GM19455 (cell line): ENCODE measurements around the gene CTSZ.
"Not testable (repeated sequence)": the region's sequence is repeated elsewhere in the genome, so short reads cannot be mapped to it uniquely, and the experiment has no call there.

Source experiments
- ATAC-seq: cut with Tn5 transposase; IDR thresholded peaks from one replicate; pipeline ENCODE4 v1.9.1; 2021; ENCODE audit not compliant: unreplicated experiment

CTSZ gene

GRCh38 chr20:58982406-58983114 is 24.5 kb downstream of the CTSZ start:
- no peak for ATAC-seq

- peak; percentile 9 for ATAC-seq
Observed at GRCh38 chr20:58981628-58982364, 25.3 kb downstream of the CTSZ start.

- peak; percentile 78 for ATAC-seq
Observed at GRCh38 chr20:58980711-58981627, 26.1 kb downstream of the CTSZ start, which contains the start of gene NELFCD. Gene NELFCD, plus strand, starts transcription at chr20:58981256. Its CDS starts 54 bp downstream, at chr20:58981310.

GRCh38 chr20:58978351-58979190 is 28.5 kb downstream of the CTSZ start:
- no peak for ATAC-seq

- no peak for ATAC-seq
Observed at GRCh38 chr20:58976061-58976730, 30.9 kb downstream of the CTSZ start.

DNA sequence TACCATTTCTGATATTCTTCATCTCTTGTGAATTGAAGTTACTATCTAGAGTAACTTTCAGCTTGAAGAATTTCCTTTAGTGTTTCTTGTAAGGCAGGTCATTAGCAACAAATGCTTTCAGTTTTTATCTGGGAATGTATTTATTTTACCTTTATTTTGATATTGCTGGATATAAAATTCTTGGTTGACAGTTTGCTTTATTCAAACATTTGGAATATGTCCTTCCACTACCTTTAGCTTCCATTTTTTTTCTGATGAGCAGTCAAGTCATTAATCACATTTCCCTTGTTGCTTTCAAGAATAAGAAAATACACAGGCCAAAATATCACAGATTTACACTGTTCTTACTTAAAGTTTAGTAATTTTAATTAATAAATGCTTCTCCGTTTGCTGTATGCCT is 31.7 kb downstream of the CTSZ start:
- no peak for ATAC-seq

DNA sequence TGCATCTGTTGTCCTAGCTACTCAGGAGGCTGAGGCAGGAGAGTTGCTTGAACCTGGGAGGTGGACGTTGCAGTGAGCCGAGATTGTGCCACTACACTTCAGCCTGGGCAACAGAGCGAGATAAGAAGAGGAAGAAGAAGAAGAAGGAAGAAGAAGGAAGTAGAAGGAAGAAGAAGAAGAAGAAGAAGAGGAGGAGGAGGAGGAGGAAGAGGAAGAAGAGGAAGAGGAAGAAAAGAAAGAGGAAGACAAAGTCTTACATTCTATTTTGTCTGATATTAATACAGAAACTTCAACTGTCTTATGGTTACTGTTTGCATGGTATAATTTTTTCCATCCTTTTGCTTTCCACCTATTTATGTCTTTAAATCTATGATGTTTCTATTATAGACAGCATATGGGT is 33.2 kb downstream of the CTSZ start:
- ATAC-seq = no peak

- no peak for ATAC-seq
Observed at GRCh38 chr20:58973179-58973578, 33.9 kb downstream of the CTSZ start.

DNA sequence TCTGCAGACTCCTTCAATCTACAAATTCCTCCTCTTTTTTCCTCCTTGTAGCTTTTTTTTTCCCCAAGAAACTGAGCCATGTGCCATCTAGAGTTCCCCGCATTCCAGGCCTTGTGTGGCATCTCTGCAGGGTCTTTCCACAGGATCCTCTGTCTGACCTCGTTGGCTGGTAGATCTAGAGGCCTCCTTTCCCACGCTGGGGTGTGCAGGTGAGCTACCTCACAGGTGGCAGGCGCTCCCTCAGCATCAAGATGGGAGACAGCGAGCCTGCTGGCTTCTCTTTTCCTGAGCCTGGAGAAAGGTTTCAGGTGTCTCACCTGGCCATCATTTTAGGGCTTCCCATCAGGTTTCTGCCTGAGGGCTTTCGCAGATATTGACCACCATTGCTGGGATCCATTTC is 35.6 kb downstream of the CTSZ start:
- ATAC-seq = no peak

GRCh38 chr20:58970146-58970545 is 36.9 kb downstream of the CTSZ start:
- ATAC-seq = no peak

GRCh38 chr20:58969439-58969838 is 37.6 kb downstream of the CTSZ start:
- no peak for ATAC-seq

DNA sequence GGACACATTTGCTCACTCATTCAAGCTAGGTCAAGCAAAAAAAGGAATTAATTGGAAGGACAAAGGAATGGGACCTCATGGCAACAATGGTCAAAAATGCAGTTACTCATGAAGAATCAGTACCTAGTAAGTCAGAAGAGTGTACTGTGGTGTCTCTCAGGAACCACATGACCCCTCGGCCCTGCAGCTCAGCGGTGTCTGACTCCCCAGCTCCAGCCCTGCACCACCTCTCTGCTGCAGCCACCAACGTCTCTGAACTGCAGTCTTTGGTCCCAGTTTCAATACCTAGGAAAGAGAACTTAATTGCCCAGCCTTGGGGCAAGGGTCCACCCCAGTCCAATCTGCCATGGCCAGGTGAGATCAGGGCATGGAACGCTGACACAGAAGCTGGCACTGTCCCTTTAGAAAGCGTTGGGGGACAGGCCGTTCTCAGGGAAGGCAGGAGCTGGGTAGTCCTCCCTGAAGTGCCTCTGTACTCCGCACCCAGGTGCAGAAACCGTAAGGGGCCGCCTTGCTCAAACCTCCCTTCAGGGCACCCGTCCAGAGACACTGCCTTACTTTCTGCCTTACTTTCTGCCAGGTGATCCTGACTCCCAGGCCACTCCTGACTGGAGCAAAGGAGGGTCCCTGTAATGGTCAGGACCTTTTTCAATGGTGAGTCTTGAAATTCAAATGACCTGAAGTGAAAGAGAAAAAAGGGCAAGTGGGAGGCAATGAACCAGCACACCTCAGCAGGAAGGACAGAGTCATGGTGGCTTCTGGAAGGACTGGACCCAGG is 39.2 kb downstream of the CTSZ start:
- ATAC-seq = no peak

DNA sequence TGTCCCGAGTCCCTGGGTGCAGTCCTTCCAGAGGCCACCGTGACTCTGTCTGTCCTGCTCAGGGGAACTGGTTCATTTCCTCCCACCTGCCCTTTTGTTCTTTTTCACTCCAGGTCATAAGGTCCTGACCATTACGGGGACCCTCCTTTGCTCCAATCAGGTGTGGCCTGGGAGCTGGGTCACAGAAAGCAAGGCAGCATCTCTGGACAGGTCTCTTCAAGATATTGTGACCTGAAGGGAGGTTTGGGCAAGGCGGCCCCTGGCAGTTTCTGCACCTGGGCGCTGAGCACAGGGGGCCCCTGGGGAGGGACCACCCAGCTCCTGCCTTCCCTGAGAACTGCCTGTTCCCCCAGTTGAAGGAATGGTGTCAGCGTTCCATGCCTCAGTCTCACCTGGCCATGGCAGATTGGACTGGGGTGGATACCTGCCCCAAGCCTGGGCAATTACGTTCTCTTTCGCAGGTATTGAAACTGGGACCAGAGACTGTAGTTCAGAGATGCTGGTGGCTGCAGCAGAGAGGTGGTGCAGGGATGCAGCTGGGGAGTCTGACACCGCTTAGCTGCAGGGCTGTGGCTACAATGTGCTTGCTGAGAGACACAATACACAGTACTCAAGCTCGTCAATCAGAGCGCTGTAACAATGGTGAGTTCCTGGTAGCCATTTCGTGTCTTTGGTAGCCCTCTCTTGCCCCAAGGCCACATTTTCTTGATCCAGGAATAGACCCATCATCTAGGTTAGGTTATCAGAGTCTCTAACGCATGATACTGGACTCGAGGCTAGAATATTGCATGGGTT is 41.6 kb downstream of the CTSZ start:
- no peak for ATAC-seq

- not testable (repeated sequence) for ATAC-seq
Observed at GRCh38 chr20:58963922-58964321, 43.1 kb downstream of the CTSZ start.

GRCh38 chr20:58963060-58963584 is 43.9 kb downstream of the CTSZ start:
- no peak for ATAC-seq

- no peak for ATAC-seq
Observed at GRCh38 chr20:58959652-58960051, 47.4 kb downstream of the CTSZ start.

DNA sequence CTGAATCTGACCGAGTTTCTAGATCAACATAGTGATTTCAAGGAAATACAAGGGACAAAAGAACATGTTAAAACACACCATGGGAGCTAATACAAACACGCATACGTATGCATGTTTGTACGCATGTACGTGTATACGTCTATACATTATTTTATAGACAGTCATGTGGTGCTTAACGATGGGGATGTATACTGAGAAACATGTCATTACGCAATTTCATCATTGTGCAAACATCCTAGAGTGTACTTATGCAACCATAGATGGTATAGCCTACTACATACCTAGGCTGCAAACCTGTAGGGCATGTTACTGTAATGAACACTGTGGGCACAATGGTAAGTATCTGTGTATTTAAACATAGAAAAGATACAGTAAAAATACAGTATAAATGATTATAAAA is 51.0 kb downstream of the CTSZ start:
- ATAC-seq = no peak

DNA sequence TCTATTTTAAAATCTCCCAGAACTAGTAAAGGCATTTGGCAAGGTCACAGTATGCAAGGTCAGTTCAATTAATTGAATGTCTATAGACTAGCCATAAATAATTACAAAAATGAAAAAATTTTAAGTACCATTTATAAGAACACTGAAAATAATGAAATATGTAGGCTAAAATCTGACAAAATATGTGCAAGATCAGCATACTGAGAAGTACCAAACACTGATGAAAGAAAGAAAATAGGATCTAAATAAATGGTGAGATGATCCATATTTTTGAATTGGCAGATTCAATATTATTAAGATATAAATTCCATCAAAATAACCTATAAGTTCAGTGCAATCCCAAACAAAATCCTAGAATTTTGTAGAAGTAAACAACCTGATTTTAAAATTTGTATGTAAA is 54.0 kb downstream of the CTSZ start:
- ATAC-seq = no peak
